LNCAP (cell line): ENCODE measurements around the gene CMBL.

ENCODE experiments used
- TF ChIP-seq, protein P1 (sequence below): fragments of 450-650 bp; IDR thresholded peaks from 2 replicates; pipeline ENCODE4 v1.5.1; 2017; ENCODE audit warnings: mild to moderate bottlenecking

Gene CMBL

DNA sequence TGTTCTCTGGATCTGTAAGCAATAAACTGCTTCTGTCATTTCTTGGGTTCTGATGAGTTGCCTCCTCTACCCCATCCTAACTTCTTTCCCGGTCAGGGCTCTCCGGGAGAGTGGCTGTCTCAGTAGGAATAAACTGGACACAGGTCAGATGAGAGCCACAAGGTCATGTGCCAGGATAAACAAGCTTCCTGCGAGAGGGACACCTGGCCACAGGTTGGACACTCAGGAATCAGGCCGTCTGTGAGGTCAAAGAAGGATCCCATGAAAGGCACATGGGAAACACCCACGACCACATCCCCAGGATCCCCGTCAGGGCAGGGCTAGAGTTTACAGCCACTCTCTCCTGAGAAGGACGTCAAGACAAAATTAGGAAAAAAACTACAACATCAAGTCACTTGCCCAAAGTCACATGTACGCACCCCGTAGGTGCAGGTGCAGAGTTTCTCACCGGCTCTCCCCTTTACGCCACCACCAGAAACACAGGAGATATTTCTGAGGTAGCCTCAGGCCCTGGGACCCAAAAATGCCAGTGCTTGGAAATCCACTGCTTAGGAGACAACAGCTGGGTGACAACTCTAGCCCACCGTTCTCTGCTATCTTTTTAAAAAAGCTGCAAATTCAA is 28.9 kb downstream of the CMBL start:
- TF ChIP-seq, protein P1, sequence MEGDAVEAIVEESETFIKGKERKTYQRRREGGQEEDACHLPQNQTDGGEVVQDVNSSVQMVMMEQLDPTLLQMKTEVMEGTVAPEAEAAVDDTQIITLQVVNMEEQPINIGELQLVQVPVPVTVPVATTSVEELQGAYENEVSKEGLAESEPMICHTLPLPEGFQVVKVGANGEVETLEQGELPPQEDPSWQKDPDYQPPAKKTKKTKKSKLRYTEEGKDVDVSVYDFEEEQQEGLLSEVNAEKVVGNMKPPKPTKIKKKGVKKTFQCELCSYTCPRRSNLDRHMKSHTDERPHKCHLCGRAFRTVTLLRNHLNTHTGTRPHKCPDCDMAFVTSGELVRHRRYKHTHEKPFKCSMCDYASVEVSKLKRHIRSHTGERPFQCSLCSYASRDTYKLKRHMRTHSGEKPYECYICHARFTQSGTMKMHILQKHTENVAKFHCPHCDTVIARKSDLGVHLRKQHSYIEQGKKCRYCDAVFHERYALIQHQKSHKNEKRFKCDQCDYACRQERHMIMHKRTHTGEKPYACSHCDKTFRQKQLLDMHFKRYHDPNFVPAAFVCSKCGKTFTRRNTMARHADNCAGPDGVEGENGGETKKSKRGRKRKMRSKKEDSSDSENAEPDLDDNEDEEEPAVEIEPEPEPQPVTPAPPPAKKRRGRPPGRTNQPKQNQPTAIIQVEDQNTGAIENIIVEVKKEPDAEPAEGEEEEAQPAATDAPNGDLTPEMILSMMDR, result no peak

DNA sequence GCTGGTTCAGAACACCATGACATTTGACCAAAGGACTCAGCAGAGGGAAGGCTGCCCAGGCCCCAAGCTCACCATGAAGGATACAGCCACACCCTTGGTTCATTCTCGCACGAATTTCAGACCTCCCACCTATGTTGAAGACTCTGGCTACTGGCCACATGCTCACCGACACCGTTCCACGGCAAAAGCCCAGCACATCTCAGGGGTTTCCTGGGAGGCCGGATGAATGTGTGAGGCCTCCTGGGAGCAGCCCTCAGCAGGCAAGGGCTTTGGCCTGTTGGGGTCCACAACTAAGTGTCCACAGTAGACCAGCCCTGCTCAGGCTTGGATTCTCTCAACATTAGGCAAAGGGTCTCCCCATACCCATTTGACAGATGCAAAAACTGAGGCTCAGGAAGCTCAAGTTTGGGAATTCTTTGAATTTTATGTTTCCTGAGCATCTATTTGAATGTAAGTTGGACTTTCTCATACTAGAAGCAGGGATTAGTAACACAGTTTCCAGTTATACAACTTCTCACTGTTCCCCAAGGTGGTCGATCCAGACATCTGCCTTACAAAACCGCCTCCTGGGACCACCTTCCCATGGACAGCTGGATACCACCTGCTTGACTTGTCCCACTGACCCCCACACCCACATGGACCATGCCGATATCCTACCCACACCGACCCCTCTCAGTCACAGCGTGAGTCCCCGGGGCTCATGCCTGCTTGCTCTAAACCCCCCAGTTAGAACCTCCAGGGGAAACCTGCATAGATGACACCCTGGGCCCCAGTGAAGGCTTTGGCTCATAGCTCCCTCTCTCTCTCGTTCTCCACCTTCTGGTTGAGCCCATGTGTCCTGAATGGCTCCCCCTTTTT is 29.7 kb downstream of the CMBL start:
- TF ChIP-seq, protein P1, result no peak

- TF ChIP-seq, protein P1, result no peak
These were observed 31.0 kb downstream of the CMBL start for GRCh38 chr5:10276691-10277090.

GRCh38 chr5:10275991-10276390 is 31.7 kb downstream of the CMBL start:
- TF ChIP-seq, protein P1, result no peak

DNA sequence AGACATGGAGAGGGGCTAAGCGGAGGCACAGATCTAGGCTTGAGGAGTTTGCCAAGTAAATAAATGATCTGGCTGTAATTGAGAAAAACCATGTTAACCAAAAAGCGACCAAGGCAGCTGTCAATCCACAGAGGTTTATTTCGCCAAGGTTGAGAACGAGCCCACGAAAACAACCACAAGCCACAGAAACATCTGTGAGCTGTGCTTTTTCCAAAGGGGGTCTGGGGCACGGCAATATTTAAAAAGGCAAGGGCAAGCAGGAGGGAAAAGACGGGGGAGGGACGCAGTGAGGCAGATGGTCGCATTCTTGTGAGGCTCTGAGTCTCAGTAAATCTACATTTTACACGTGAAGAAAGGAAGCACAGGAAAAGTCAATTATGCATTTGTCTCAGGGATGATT is 32.2 kb downstream of the CMBL start:
- TF ChIP-seq, protein P1, result no peak

- TF ChIP-seq, protein P1, result no peak
These were observed 35.4 kb downstream of the CMBL start for GRCh38 chr5:10272053-10272874.

DNA sequence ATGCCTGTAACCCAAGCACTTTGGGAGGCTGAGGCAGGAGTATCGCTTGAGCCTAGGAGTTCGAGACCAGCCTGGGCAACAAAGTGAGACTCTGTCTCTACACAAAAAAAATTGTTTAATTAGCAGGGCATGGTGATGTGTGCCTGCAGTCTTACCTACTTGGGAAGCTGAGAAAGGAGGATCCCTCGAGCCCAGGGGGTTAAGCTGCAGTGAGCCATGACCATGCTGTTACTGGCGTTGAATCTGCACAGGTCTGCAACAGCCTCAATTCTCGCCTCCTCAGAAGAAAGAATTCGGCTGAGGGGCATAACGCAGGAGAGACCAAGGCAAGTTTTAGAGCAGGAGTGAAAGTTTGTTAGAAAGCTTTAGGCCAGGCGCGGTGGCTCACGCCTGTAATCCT is 39.6 kb downstream of the CMBL start:
- TF ChIP-seq, protein P1, result no peak
